Choroid plexus epithelial cell (primary cell): ENCODE results near the gene SORCS1.

ENCODE experiments used
- DNase-seq: peaks from one replicate; pipeline ENCODE4 v3.0.0-alpha.2; 2010; ENCODE audit warnings: low read depth
- H3K4me3 ChIP-seq: 2 replicates; pipeline ENCODE4 v1.5.1; 2011; ENCODE audit warnings: low read depth, mild to moderate bottlenecking, control low read depth, low read length, moderate library complexity
- TF ChIP-seq, protein P1 (sequence below): conservative IDR thresholded peaks from 2 replicates; pipeline ENCODE4 v1.5.1; 2011; ENCODE audit warnings: low read depth, mild to moderate bottlenecking, control low read depth, inconsistent platforms, low read length, moderate library complexity

SORCS1 gene

GRCh38 chr10:106980495-106981451 is 183.7 kb downstream of the SORCS1 start:
- H3K4me3 ChIP-seq = no peak overlapping the region
- no peak for DNase-seq
- TF ChIP-seq, protein P1, sequence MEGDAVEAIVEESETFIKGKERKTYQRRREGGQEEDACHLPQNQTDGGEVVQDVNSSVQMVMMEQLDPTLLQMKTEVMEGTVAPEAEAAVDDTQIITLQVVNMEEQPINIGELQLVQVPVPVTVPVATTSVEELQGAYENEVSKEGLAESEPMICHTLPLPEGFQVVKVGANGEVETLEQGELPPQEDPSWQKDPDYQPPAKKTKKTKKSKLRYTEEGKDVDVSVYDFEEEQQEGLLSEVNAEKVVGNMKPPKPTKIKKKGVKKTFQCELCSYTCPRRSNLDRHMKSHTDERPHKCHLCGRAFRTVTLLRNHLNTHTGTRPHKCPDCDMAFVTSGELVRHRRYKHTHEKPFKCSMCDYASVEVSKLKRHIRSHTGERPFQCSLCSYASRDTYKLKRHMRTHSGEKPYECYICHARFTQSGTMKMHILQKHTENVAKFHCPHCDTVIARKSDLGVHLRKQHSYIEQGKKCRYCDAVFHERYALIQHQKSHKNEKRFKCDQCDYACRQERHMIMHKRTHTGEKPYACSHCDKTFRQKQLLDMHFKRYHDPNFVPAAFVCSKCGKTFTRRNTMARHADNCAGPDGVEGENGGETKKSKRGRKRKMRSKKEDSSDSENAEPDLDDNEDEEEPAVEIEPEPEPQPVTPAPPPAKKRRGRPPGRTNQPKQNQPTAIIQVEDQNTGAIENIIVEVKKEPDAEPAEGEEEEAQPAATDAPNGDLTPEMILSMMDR = no peak

DNA sequence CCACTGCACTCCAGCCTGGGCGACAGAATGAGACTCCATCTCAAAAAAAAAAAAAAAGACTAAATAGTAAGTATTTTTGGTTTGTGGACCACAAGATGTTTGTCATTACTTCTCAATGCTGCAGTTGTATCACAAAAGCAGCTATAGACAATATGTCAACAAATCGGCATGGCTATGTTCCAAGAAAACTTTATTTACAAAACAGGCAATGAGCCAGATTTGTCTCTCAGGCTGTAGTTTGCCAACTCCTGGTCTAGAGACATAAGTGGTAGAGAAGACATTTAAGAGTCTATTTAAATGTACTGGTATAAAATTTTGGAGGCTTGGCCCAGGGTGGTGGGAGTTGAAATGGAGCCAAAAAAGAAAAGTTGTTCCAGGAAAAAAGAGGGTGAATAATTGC is 185.8 kb downstream of the SORCS1 start:
- H3K4me3 ChIP-seq = no peak overlapping the region
- TF ChIP-seq, protein P1 = no peak
- DNase-seq = no peak

DNA sequence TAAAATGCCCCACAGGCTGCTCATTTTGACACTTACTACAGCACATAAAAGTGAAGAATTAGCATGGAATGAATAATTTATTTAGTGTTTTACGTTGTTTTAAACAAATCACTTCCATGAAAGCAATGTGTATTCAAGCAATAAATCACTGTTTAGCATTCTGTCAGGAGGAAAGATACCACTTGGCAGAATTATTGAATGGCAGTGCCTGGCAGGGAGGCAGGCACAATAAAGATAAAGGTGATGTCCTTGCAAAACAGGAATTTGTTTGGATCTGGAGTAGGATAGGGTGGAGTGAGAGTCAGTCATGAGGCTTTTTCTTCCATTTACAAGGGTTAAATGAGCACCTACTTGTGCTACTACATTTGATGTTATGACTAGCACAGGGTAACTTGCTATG is 190.8 kb downstream of the SORCS1 start:
- no peak for DNase-seq
- TF ChIP-seq, protein P1 = no peak
- H3K4me3 ChIP-seq = no peak overlapping the region

- DNase-seq = no peak
- TF ChIP-seq, protein P1 = no peak
- H3K4me3 ChIP-seq = no peak overlapping the region
Measured at GRCh38 chr10:106973288-106973687, 191.2 kb downstream of the SORCS1 start.

- TF ChIP-seq, protein P1 = no peak
- no peak overlapping the region for H3K4me3 ChIP-seq
- DNase-seq = no peak
Measured at GRCh38 chr10:106972381-106972780, 192.1 kb downstream of the SORCS1 start.

- no peak for DNase-seq
- no peak overlapping the region for H3K4me3 ChIP-seq
Measured at GRCh38 chr10:106971411-106971831, 193.1 kb downstream of the SORCS1 start.

More at GRCh38 chr10:106971411-106971831, 193.1 kb downstream of the SORCS1 start:
- TF ChIP-seq, protein P1 = no peak
